Loucy (cell line): ENCODE results near the gene SEC14L3.

ENCODE experiments used
- H2AFZ ChIP-seq: fragments of 200-600 bp; sonication (generic); 2 replicates; pipeline ENCODE4 v1.6.0; 2016; ENCODE audit warnings: antibody characterized with exemption, mild to moderate bottlenecking, low read length, moderate library complexity
- H3F3A ChIP-seq: fragments of 200-600 bp; 2 replicates; pipeline ENCODE4 v1.6.0; 2016; ENCODE audit warnings: antibody characterized with exemption, low read depth, mild to moderate bottlenecking
- H3K27me3 ChIP-seq: fragments of 200-600 bp; sonication (generic); 2 replicates; pipeline ENCODE4 v1.6.1; 2014; ENCODE audit warnings: low read length, mild to moderate bottlenecking; ENCODE audit not compliant: insufficient read depth, poor library complexity, severe bottlenecking
- H3K36me3 ChIP-seq: fragments of 200-600 bp; sonication (generic); 2 replicates; pipeline ENCODE4 v1.6.1; 2016; ENCODE audit warnings: low read length; ENCODE audit not compliant: insufficient read depth
- H3K4me1 ChIP-seq: fragments of 200-600 bp; sonication (generic); 2 replicates; pipeline ENCODE4 v1.5.1; 2014; ENCODE audit warnings: low read length, mild to moderate bottlenecking; ENCODE audit not compliant: insufficient read depth, poor library complexity, severe bottlenecking
- H3K4me2 ChIP-seq: fragments of 200-600 bp; sonication (generic); 2 replicates; pipeline ENCODE4 v1.6.0; 2014; ENCODE audit warnings: antibody characterized with exemption, low read length, low read depth, mild to moderate bottlenecking; ENCODE audit not compliant: poor library complexity, severe bottlenecking
- H3K4me3 ChIP-seq: fragments of 200-600 bp; sonication (generic); 2 replicates; pipeline ENCODE4 v1.5.1; 2014; ENCODE audit warnings: low read length, mild to moderate bottlenecking, mixed read lengths; ENCODE audit not compliant: poor library complexity, severe bottlenecking
- H3K79me2 ChIP-seq: fragments of 200-600 bp; sonication (generic); 2 replicates; pipeline ENCODE4 v1.6.1; 2014; ENCODE audit warnings: low read length; ENCODE audit not compliant: insufficient read depth
- H3K9ac ChIP-seq: fragments of 200-600 bp; sonication (generic); 2 replicates; pipeline ENCODE4 v1.6.0; 2014; ENCODE audit warnings: mild to moderate bottlenecking, low read depth, low read length, moderate library complexity; ENCODE audit not compliant: poor library complexity, severe bottlenecking
- H3K9me2 ChIP-seq: fragments of 200-600 bp; sonication (generic); replicated peaks from 2 replicates; pipeline ENCODE4 v1.6.1; 2016; ENCODE audit warnings: low read depth, low read length, mixed read lengths
- H3K9me3 ChIP-seq: fragments of 200-600 bp; sonication (generic); 2 replicates; pipeline ENCODE4 v1.6.1; 2014; ENCODE audit warnings: mild to moderate bottlenecking, antibody characterized with exemption, low read length, low read depth; ENCODE audit not compliant: insufficient read depth
- H4K20me1 ChIP-seq: fragments of 200-600 bp; sonication (generic); 2 replicates; pipeline ENCODE4 v1.6.0; 2014; ENCODE audit warnings: antibody characterized with exemption, low read length, mild to moderate bottlenecking; ENCODE audit not compliant: insufficient read depth, poor library complexity, severe bottlenecking
- CTCF ChIP-seq: fragments of 200-600 bp; sonication (generic); conservative IDR thresholded peaks from 2 replicates; pipeline ENCODE4 v1.5.1; 2014; ENCODE audit warnings: mild to moderate bottlenecking, antibody characterized with exemption, low read length
- EZH2phosphoT487 ChIP-seq: fragments of 200-600 bp; IDR thresholded peaks from 2 replicates; pipeline ENCODE4 v1.6.1; 2018; ENCODE audit warnings: antibody characterized with exemption, mild to moderate bottlenecking, moderate library complexity, borderline replicate concordance

Gene SEC14L3

GRCh38 chr22:30483169-30483568, 11.4 kb upstream of the SEC14L3 start:
- Histone ChIP-seq H3K9ac (no peak overlapping the region), H4K20me1 (no peaks in the 10 kb centered on the region), H3K9me3 (no peaks in the 10 kb centered on the region), H3K4me3 (no peak overlapping the region), H2AFZ (no peak overlapping the region), H3K4me1 (no peaks in the 10 kb centered on the region), H3K4me2 (no peak overlapping the region), H3K27me3 (no peaks in the 10 kb centered on the region), H3K36me3 (no peaks in the 10 kb centered on the region), H3F3A (no peaks in the 10 kb centered on the region), H3K79me2 (no peaks in the 10 kb centered on the region), H3K9me2 (no peaks in the 10 kb centered on the region)
- no peak for TF ChIP-seq EZH2phosphoT487
- TF ChIP-seq CTCF, result no peak

DNA sequence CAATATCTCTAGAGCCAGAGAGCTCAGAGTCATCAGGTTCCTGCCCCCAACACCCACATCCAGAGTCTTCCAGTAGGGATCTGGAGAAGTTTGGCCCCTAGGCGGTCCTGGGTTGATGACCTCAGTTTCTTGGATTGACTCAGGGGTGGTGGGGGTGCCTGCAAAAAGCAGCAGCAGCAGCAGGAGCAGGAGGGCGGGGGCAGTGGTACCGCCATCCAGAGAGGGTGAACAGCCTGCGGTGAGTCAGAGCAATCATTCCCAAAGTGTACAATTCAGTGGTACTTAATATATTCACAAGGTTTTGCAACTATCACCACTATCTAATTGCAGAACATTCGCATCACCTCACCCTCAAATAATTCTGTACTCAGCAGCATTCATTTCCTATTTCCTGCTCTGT, 9.9 kb upstream of the SEC14L3 start:
- Histone ChIP-seq H3K9ac (no peak overlapping the region), H3K4me2 (no peak overlapping the region), H3K4me1 (no peaks in the 10 kb centered on the region), H3K79me2 (no peaks in the 10 kb centered on the region), H3K9me3 (no peaks in the 10 kb centered on the region), H2AFZ (no peak overlapping the region), H3K4me3 (no peak overlapping the region), H3K9me2 (no peaks in the 10 kb centered on the region), H3K36me3 (no peaks in the 10 kb centered on the region), H4K20me1 (no peaks in the 10 kb centered on the region), H3K27me3 (no peaks in the 10 kb centered on the region), H3F3A (no peaks in the 10 kb centered on the region)
- TF ChIP-seq CTCF (no peak), EZH2phosphoT487 (no peak)

GRCh38 chr22:30479981-30480380, 8.2 kb upstream of the SEC14L3 start:
- peaks cover 9% of the 10 kb centered on the region for H3K27me3 ChIP-seq
- H4K20me1 ChIP-seq, result no peaks in the 10 kb centered on the region
- no peak overlapping the region for H3K4me3 ChIP-seq
- no peak for TF ChIP-seq CTCF
- no peak for TF ChIP-seq EZH2phosphoT487
- H2AFZ ChIP-seq, result no peak overlapping the region
- no peak overlapping the region for H3K4me2 ChIP-seq
- H3K9me2 ChIP-seq, result no peaks in the 10 kb centered on the region
- no peak overlapping the region for H3K9ac ChIP-seq
- no peaks in the 10 kb centered on the region for H3F3A ChIP-seq
- no peaks in the 10 kb centered on the region for H3K9me3 ChIP-seq
- H3K79me2 ChIP-seq, result no peaks in the 10 kb centered on the region
- no peaks in the 10 kb centered on the region for H3K36me3 ChIP-seq
- no peaks in the 10 kb centered on the region for H3K4me1 ChIP-seq
